Liver (tissue), 9 donors: ENCODE measurements around the gene DNAH2. TPM values are rescaled to one million over a fixed set of nuclear protein-coding genes. Genes with fewer than 3 reads are reported as not detected.

Experiments
- DNase-seq: peaks from one replicate; pipeline ENCODE4 v3.0.0-alpha.2; 2017; ENCODE audit warnings: low spot score
- H3K27ac ChIP-seq, 2 donors: one replicate each; pipeline ENCODE4 v1.7.0; 2013; ENCODE audit warnings: inconsistent platforms in 2 of 2, low read length in 2 of 2, control low read depth in 1 of 2, low read depth in 1 of 2, mild to moderate bottlenecking in 1 of 2
- H3K27me3 ChIP-seq, 4 donors: one replicate each; pipeline versions ENCODE4 v1.6.1 to v1.7.0; 2013; ENCODE audit warnings: low read length in 3 of 4, inconsistent platforms in 1 of 4, mild to moderate bottlenecking in 1 of 4, moderate library complexity in 1 of 4; ENCODE audit not compliant: control insufficient read depth in 4 of 4, insufficient read depth in 4 of 4
- H3K36me3 ChIP-seq, 4 donors: one replicate each; pipeline versions ENCODE4 v1.6.1 to v1.7.0; 2013; ENCODE audit warnings: low read length in 3 of 4, mild to moderate bottlenecking in 3 of 4, low read depth in 1 of 4, moderate library complexity in 1 of 4; ENCODE audit not compliant: control insufficient read depth in 4 of 4, insufficient read depth in 3 of 4
- H3K4me1 ChIP-seq, 4 donors: one replicate each; pipeline versions ENCODE4 v1.6.1 to v1.7.0; 2013; ENCODE audit warnings: low read length in 3 of 4, mild to moderate bottlenecking in 3 of 4, moderate library complexity in 1 of 4; ENCODE audit not compliant: control insufficient read depth in 4 of 4, insufficient read depth in 4 of 4
- H3K4me3 ChIP-seq, 3 donors: one replicate each; pipeline versions ENCODE4 v1.6.1 to v1.7.0; 2013; ENCODE audit warnings: low read length in 3 of 3, control low read depth in 1 of 3, low read depth in 1 of 3, mild to moderate bottlenecking in 1 of 3
- H3K9ac ChIP-seq, 2 donors: one replicate each; pipeline ENCODE4 v1.7.0; 2013; ENCODE audit warnings: low read length in 2 of 2, mild to moderate bottlenecking in 2 of 2, moderate library complexity in 2 of 2, control low read depth in 1 of 2, low read depth in 1 of 2
- H3K9me3 ChIP-seq, 4 donors: one replicate each; pipeline versions ENCODE4 v1.6.1 to v1.7.0; 2013; ENCODE audit warnings: low read length in 3 of 4; ENCODE audit not compliant: control insufficient read depth in 4 of 4
- ATF3 ChIP-seq: IDR thresholded peaks from 2 replicates; pipeline ENCODE4 v1.6.1; 2016; ENCODE audit warnings: antibody characterized with exemption
- EGR1 ChIP-seq, 2 donors: IDR thresholded peaks; 2 replicates each; pipeline ENCODE4 v1.6.1; 2016 to 2018; ENCODE audit warnings: antibody characterized with exemption in 2 of 2, low read depth in 2 of 2
- GABPA ChIP-seq, 2 donors: IDR thresholded peaks in 1 of 2; conservative IDR thresholded peaks in 1 of 2; 2 replicates each; pipeline ENCODE4 v1.6.1; 2016; ENCODE audit warnings: antibody characterized with exemption in 2 of 2, mild to moderate bottlenecking in 1 of 2, moderate library complexity in 1 of 2
- HNF4A ChIP-seq, 2 donors: conservative IDR thresholded peaks; 2 replicates each; pipeline ENCODE4 v1.6.1; 2016; ENCODE audit warnings: antibody characterized with exemption in 2 of 2, mild to moderate bottlenecking in 2 of 2
- HNF4G ChIP-seq: IDR thresholded peaks from 2 replicates; pipeline ENCODE4 v1.6.1; 2016; ENCODE audit warnings: antibody characterized with exemption
- JUND ChIP-seq, 2 donors: IDR thresholded peaks; 2 replicates each; pipeline ENCODE4 v1.6.1; 2016; ENCODE audit warnings: antibody characterized with exemption in 2 of 2
- NR2F2 ChIP-seq: IDR thresholded peaks from 2 replicates; pipeline ENCODE4 v1.6.1; 2016; ENCODE audit warnings: antibody characterized with exemption
- RXRA ChIP-seq, 2 donors: IDR thresholded peaks; 2 replicates each; pipeline ENCODE4 v1.6.1; 2017 to 2018; ENCODE audit warnings: antibody characterized with exemption in 2 of 2, mild to moderate bottlenecking in 1 of 2
- SP1 ChIP-seq: IDR thresholded peaks from 2 replicates; pipeline ENCODE4 v1.6.1; 2018; ENCODE audit warnings: antibody characterized with exemption, mild to moderate bottlenecking
- TAF1 ChIP-seq: conservative IDR thresholded peaks from 2 replicates; pipeline ENCODE4 v1.6.1; 2016; ENCODE audit warnings: antibody characterized with exemption, mild to moderate bottlenecking
- ZBTB33 ChIP-seq: IDR thresholded peaks from 2 replicates; pipeline ENCODE4 v1.6.1; 2016; ENCODE audit warnings: antibody characterized with exemption
- WGBS: extraction: QIAGEN DNeasy Blood & Tissue Kit; methylation state at CpG from one replicate; pipeline ENCODE4 v1.1.7; 2013; 5-methylcytosine and 5-hydroxymethylcytosine counted together
- polyA plus RNA-seq, 2 donors: library from polyadenylated mRNA; stranded (reverse) in 1 of 2; unstranded in 1 of 2; fragments of 200-250 nt in 1 of 2; fragments of >200 nt in 1 of 2; fragmentation: Nextera tagmentation in 1 of 2; extraction: Ambion mirVana in 1 of 2; gene quantifications; one replicate each; pipeline versions ENCODE4 v1.2.1 to v1.2.3, GENCODE V29; 2013 to 2015
- total RNA-seq, 2 donors: library from RNA; depleted of rRNA; stranded (reverse); fragments of >200 nt; gene quantifications; one replicate each; pipeline ENCODE4 v1.2.3, GENCODE V29; 2014
- donor health status: healthy.
- donor health status: healthy.
- donor health status: healthy.
- donor health status: healthy.
- donor health status: healthy.

Gene DNAH2
- total and polyA plus RNA-seq, 4 donors, result under 0.01 to 0.25 (median 0.05) TPM

- no peaks in the 10 kb centered on the region for H3K9me3 ChIP-seq
- WGBS, result 65% methylated on average over 10 of the region's 10 CpGs
Measured at GRCh38 chr17:7748076-7748775, 30.7 kb downstream of the DNAH2 start.

GRCh38 chr17:7750321-7750821 is 32.8 kb downstream of the DNAH2 start:
- TF ChIP-seq HNF4G, result no peak
- TF ChIP-seq TAF1, result no peak
- no peak for TF ChIP-seq NR2F2
- no peak for TF ChIP-seq HNF4A (conservative IDR thresholded peaks at IDR 0.05)
- TF ChIP-seq JUND (IDR thresholded peaks at IDR 0.05), result no peak
- TF ChIP-seq RXRA (IDR thresholded peaks at IDR 0.05), result no peak
- TF ChIP-seq SP1, result no peak
- TF ChIP-seq ZBTB33, result no peak
- TF ChIP-seq EGR1 (IDR thresholded peaks at IDR 0.05; ENCODE audit: low read depth in 2 of 2), result no peak
- DNase-seq, result no peak
- 80% methylated on average over 4 of the region's 4 CpGs for WGBS
- H3K36me3 ChIP-seq, result no peaks in the 10 kb centered on the region
- H3K27me3 ChIP-seq, result peaks cover 0 to 4% (median 0%) of the 10 kb centered on the region in 4 donors
- no peak overlapping the region for H3K27ac ChIP-seq
- H3K4me1 ChIP-seq, result no peaks in the 10 kb centered on the region
- H3K9ac ChIP-seq, result no peak overlapping the region
- no peaks in the 10 kb centered on the region for H3K9me3 ChIP-seq
- no peak overlapping the region for H3K4me3 ChIP-seq

More at GRCh38 chr17:7748076-7748775, 30.7 kb downstream of the DNAH2 start:
- Histone ChIP-seq H3K27ac (no peak overlapping the region), H3K4me3 (no peak overlapping the region), H3K36me3 (no peaks in the 10 kb centered on the region), H3K27me3 (peaks cover 0 to 4% (median 0%) of the 10 kb centered on the region in 4 donors), H3K9ac (no peak overlapping the region), H3K4me1 (no peaks in the 10 kb centered on the region)
- TF ChIP-seq ATF3 (no peak), EGR1 (IDR thresholded peaks at IDR 0.05; ENCODE audit: low read depth in 2 of 2) (no peak), NR2F2 (no peak), GABPA (IDR thresholded peaks at IDR 0.05 in 1 of 2, conservative IDR thresholded peaks at IDR 0.05 in 1 of 2) (no peak)
- no peak for DNase-seq

GRCh38 chr17:7754656-7755055 is 37.1 kb downstream of the DNAH2 start:
- Histone ChIP-seq H3K9me3 (no peaks in the 10 kb centered on the region), H3K36me3 (no peaks in the 10 kb centered on the region), H3K27ac (no peak overlapping the region), H3K4me1 (no peaks in the 10 kb centered on the region), H3K4me3 (no peak overlapping the region), H3K27me3 (no peaks in the 10 kb centered on the region), H3K9ac (no peak overlapping the region)
- TF ChIP-seq SP1 (no peak), ZBTB33 (no peak)
- DNase-seq, result no peak
- 80% methylated on average over 8 of the region's 8 CpGs for WGBS
